Fibroblast of peridontal ligament (primary cell): Measurements from ENCODE around the gene UCHL3.
A peak's percentile ranks its signal among the peaks of the same experiment; 100 is the strongest.
"Not testable (repeated sequence)": the region's sequence is repeated elsewhere in the genome, so short reads cannot be mapped to it uniquely, and the experiment has no call there.

ENCODE experiments used
- DNase-seq: peaks from one replicate; pipeline ENCODE4 v3.0.0-alpha.2; 2010; ENCODE audit errors: extremely low read depth

Gene UCHL3

DNA sequence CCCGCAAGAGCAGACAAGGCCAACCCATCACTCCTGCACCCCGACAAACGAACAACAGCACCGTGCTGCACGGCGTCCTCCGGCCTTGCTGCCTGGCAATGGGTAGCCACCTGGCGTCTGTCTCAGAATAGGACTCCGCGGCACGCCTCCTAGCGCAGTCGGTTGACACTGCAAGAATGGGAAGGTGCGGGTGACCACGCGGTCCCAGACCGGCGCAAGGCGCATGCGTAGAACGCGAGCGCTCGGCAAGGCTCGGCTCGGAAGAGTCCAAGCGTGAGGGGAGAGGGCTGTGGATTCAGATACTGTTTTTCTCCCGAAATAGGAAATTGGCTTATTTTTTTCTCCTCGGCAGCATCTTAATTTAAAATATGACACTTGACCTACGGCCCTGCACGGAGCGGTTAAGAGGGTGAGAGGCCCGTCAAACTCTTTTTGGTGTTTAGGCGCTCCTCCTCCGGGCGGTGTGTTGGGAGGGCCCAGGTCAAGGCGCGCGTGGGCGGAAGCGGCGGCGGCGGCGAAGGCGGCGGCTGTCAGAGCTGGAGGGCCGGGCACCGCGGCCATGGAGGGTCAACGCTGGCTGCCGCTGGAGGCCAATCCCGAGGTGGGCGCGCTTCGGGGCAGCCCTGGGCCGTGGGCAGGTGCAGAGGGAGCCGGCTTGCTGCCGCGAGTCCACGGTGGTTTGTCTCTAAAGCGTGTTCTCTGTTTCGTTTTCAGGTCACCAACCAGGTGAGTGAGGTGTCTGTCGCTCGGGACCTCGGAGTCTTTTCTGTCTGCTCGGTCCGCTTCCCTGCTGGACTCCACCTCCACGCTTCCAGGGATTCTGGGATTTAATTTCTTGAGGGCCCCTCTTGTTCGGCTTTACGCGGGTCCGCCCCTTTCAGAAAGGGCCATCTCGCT is at the start of gene UCHL3:
Gene UCHL3, plus strand, starts transcription at position 530 of the 897 bp plus-strand sequence. Its CDS starts 30 bp downstream, at position 560.
- peak; percentile 96 for DNase-seq

DNA sequence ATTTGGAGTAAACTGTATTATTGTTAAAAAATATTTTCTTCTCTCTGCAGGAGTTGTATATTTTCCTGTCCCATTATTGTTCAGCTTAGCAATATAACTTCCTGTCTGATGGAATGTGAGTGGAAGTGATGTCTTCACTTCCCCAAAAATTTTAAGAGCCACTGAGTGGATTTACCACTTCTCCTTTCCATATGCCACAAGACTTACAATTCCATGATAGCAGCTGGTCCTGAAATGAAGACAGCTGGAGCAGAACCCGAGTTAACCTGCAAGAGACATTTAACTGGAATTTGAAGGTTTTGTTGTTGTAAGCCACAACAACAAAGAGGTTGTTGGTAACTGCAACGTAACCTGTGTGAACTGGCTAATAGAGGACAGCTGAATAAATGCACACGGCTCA is 44.3 kb upstream of the UCHL3 start:
- no peak for DNase-seq

- DNase-seq, result no peak
These were observed 43.6 kb upstream of the UCHL3 start for GRCh38 chr13:75506018-75506417.

DNA sequence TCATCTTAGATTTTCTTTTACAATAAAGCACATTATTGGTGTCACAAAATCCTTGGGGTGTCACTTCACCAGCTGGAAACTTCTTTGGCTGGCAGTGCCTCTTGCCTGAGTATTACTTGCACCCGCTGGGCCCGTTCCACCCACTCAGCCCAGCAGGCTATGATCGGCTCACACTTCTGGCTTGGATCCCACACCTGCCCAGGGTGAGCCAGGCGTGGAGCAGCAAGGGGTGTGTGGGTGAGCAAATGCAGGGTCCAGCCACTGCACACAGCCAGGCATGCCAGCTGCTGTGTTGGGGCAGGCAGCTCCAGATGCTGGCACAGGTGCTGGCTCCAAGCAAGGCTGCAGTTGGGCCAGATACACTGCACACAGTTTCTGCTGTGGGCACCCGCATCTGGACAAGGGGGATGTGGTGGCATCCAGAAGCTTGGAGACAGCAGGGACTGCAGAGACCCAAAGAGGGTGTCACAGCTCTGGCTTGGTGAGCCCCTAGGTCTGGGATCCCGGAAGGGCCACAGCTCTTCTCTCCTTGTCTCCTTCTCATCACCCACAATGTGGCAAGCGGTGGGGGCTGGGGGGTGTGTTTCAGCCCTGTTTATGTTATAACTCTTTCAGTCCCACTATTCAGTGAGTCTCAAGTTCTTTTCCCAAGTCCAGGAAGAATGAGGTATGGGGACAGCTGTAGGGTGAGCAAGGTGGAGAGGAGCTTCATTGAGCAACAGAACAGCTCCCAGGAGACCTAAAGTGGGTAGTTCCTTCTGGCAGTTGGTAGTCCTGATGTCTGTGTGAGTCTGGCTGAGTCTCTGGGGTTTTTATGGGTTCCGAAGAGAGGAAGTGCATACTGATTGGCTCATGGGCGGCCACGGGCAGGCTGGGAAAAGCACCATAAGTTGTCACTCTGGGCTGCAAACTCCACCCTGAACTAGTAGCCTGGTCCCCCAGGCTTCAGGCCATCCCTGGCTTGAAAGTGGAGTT is 42.3 kb upstream of the UCHL3 start:
- no peak for DNase-seq

GRCh38 chr13:75508002-75508548 is 41.5 kb upstream of the UCHL3 start:
- no peak for DNase-seq

DNA sequence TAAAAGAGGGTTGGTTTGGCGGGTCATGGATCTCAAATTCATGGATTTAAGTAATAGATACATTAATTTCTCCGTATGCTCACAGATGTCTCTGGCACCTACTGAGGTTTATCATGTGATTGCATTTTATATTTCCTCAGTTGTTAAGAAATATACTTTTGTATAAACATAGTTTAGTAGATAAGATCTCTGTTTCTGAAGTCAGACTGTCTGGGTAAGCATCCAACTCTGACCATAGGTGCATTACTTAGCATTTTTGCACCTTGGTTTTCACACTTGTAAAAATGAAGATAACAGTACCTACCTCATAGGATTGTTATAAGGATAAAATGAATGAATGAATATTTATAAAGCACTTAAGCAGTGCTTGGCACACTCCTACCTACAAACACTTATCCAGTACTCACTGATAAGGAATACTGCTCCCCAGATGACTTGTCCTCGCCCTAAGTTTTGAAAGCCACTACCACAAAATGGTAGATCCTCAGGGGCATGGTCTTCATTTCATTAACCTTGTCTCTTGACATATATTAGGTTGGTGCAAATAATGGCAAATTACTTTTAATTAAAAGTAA is 38.5 kb upstream of the UCHL3 start:
- no peak for DNase-seq

DNA sequence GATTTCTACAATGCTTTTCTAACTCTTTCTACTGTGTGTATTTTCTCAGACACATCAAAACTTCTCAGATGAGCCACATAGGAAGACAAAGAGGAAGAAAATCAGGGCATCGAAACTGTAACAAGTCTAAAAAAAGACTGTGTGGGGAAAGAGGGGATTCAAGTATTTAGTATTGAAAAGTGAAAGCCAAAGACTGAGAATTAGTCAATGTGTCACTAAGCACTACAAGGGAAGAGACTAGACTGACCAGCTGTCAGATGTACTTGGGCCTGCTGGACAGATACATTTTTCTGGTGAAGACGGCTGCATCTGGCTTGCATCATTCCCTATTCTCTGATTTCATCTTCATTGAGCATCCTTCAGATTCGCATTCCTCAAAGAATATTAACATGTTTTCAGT is 37.3 kb upstream of the UCHL3 start:
- DNase-seq, result no peak

- DNase-seq, result no peak
These were observed 36.3 kb upstream of the UCHL3 start for GRCh38 chr13:75513271-75513670.

- DNase-seq, result no peak
These were observed 35.3 kb upstream of the UCHL3 start for GRCh38 chr13:75514080-75514995.

DNA sequence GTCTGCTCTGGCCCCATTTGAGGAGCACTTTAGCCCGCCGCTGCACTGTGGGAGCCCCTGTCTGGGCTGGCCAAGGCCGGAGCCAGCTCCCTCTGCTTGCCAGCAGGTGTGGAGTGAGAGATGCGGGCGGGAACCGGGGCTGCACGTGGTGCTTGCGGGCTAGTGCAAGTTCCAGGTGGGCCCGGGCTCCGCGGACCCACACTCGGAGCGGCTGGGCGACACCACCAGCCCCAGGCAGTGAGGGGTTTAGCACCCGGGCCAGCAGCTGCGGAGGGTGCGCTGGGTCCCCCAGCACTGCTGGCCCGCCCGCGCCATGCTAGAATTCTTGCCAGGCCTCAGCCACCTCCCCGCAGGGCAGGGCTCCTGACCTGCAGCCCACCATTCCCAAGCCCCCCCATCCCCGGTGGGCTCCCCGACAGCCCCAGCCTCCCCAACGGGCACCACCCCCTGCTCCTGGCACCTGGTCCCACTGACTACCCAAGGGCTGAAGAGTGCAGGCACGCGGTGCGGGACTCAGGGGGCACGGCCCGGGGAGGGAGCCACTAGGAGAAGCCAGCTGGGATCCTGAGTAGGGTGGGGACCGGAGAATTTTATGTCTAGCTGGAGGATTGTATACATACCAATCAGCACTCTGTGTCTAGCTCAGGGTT is 31.0 kb upstream of the UCHL3 start:
- no peak for DNase-seq

GRCh38 chr13:75521956-75522355 is 27.6 kb upstream of the UCHL3 start:
- DNase-seq, result no peak

GRCh38 chr13:75530549-75530961 is 19.0 kb upstream of the UCHL3 start:
- no peak for DNase-seq

- no peak for DNase-seq
These were observed 15.7 kb upstream of the UCHL3 start for GRCh38 chr13:75533861-75534260.

DNA sequence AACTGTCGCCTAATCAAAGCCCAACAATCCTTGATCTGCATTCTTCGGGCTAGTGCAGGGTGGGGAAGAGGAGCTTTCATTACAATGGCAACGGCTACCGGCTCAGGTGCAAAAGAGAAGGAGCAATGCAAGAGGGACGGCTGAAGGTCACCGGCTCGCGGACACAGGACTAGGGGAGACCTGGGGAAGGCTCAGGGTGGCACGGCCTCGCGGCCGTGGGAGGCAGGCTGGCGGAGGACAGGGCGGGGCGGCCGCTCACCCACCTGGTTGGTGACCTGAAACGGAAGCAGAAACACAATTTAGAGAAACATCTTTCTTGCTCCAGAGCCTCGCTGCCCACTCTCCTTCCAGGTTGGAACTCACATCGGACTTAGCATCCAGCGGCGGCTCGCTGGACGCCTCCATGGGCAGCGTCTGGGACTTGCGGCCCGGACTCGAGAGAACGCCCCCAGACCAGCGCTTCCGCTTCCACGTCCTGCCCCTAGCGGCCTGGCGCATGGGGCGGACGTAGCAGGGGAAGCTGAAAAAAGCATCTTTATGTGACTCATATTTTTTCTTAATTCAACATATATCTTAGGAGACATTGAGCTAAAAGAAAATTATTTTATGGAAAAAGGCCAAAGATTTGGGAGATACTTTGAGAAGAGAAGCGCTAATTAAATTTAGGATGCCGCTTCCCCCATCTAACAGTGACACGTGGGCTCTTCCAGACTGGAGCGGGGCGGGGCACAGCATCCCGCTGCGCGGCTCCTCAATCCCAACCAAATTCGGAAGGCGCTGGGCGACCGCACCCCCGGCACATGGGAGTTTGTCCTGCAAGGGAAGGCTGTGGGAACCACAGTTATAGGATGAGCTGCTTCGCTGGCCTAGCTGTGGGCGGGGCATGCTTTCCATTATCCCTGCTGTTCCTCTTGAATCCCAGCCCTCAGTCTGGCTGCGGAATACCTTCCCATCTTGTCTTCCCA is 11.9 kb upstream of the UCHL3 start, which contains the start of gene COMMD6:
Gene COMMD6, minus strand, starts transcription at position 441 of the 965 bp plus-strand sequence. Its CDS starts 36 bp downstream, at position 405.
- DNase-seq, result peak; percentile 79

DNA sequence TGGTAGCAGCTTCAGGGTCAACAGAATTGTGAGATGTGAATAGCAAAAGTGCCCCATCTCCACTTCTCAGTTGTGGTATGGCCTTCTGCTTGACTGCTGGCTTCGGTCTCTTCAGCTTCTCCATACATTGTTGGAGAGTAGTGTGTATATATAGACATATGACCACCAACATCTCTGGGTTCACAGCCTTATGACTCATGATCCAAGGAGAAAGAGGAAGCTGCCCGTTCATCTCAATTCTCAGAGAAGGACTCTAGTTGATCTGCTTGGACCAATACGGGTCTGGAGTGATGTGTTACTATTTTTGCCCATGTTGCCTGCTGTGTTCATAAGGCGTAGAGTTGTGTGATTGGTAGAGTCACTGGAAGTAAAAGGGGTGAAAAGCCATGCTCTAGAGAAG is 8.3 kb upstream of the UCHL3 start:
- no peak for DNase-seq

GRCh38 chr13:75541961-75542360 is 7.6 kb upstream of the UCHL3 start:
- DNase-seq, result no peak

GRCh38 chr13:75544681-75545330 is 4.8 kb upstream of the UCHL3 start:
- peak; percentile 93 for DNase-seq

GRCh38 chr13:75545386-75545785 is 4.2 kb upstream of the UCHL3 start:
- not testable (repeated sequence) for DNase-seq
